ENCODE measurements around the gene BRINP2. TPM values are rescaled to one million over a fixed set of nuclear protein-coding genes. Genes with fewer than 3 reads are reported as not detected.

The BRINP2 gene
- total and polyA plus RNA-seq, 11 donors = 0.11 to 1.2 (median 0.19) TPM

GRCh38 chr1:177126267-177126666 is 44.5 kb upstream of the BRINP2 start:
- ATAC-seq (no peak), DNase-seq (no peak)
- Histone ChIP-seq H3K9me3 (no peaks in the 10 kb centered on the region), H3K4me1 (no peaks in the 10 kb centered on the region), H3K27ac (no peak overlapping the region), H3K4me3 (no peak overlapping the region), H3K27me3 (peaks cover 0 to 3% (median 0%) of the 10 kb centered on the region in 9 donors), H3K36me3 (no peaks in the 10 kb centered on the region)
- no peak for TF ChIP-seq POLR2A (IDR thresholded peaks at IDR 0.05)
- no peak for TF ChIP-seq CTCF (IDR thresholded peaks at IDR 0.05)
- intact Hi-C loops (cut with DNase I) = loop anchor here in 1 of 10 donors (5.0 kb wide), 1 partner anchor 179 kb away; no protein-coding TSS in a partner anchor
- WGBS, 4 donors = 65 to 76% (median 67%) methylated on average over 3 of the region's 3 CpGs

- ATAC-seq = no peak
- 77 to 84% (median 81%) methylated on average over 4 of the region's 4 CpGs for WGBS, 4 donors
- H3K27me3 ChIP-seq = peaks cover 0 to 3% (median 0%) of the 10 kb centered on the region in 9 donors
- H3K4me3 ChIP-seq = no peak overlapping the region
- H3K4me1 ChIP-seq = no peaks in the 10 kb centered on the region
- no peaks in the 10 kb centered on the region for H3K36me3 ChIP-seq
- TF ChIP-seq POLR2A (IDR thresholded peaks at IDR 0.05) (no peak), CTCF (IDR thresholded peaks at IDR 0.05) (no peak)
- intact Hi-C loops (cut with DNase I) = loop anchor here in 1 of 10 donors (5.0 kb wide), 1 partner anchor 181 kb away; no protein-coding TSS in a partner anchor
- no peak for DNase-seq
- H3K27ac ChIP-seq = no peak overlapping the region
- H3K9me3 ChIP-seq = no peaks in the 10 kb centered on the region
These were observed 42.0 kb upstream of the BRINP2 start for GRCh38 chr1:177128665-177129281.

GRCh38 chr1:177130451-177130945 is 40.3 kb upstream of the BRINP2 start:
- DNase-seq (no peak), ATAC-seq (no peak)
- H3K27me3 ChIP-seq = peaks cover 0 to 3% (median 0%) of the 10 kb centered on the region in 9 donors
- intact Hi-C loops (cut with DNase I) = no loop called here
- H3K36me3 ChIP-seq = no peaks in the 10 kb centered on the region
- WGBS, 4 donors = 78 to 80% (median 80%) methylated on average over 5 of the region's 5 CpGs
- H3K9me3 ChIP-seq = no peaks in the 10 kb centered on the region
- no peak overlapping the region for H3K4me3 ChIP-seq
- no peak overlapping the region for H3K27ac ChIP-seq
- no peaks in the 10 kb centered on the region for H3K4me1 ChIP-seq
- no peak for TF ChIP-seq POLR2A (IDR thresholded peaks at IDR 0.05)
- no peak for TF ChIP-seq CTCF (IDR thresholded peaks at IDR 0.05)

- Histone ChIP-seq H3K27me3 (peaks cover 0 to 3% (median 0%) of the 10 kb centered on the region in 9 donors), H3K4me1 (no peaks in the 10 kb centered on the region), H3K27ac (no peak overlapping the region), H3K36me3 (no peaks in the 10 kb centered on the region), H3K4me3 (no peak overlapping the region), H3K9me3 (no peaks in the 10 kb centered on the region)
- DNase-seq (no peak), ATAC-seq (no peak)
- intact Hi-C loops (cut with DNase I) = no loop called here
- TF ChIP-seq CTCF (IDR thresholded peaks at IDR 0.05) (no peak), POLR2A (IDR thresholded peaks at IDR 0.05) (no peak)
- 61 to 77% (median 69%) methylated on average over 4 of the region's 4 CpGs for WGBS, 4 donors
These were observed 39.0 kb upstream of the BRINP2 start for GRCh38 chr1:177131723-177132122.

All from heart left ventricle (tissue), 16 donors.